CD4-positive, alpha-beta memory T cell (primary cell): ENCODE measurements around the gene KRTAP4-4. TPM values are rescaled to one million over a fixed set of nuclear protein-coding genes. Genes with fewer than 3 reads are reported as not detected.
"Not testable (repeated sequence)": the region's sequence is repeated elsewhere in the genome, so short reads cannot be mapped to it uniquely, and the experiment has no call there.

Experiments used
- CTCF ChIA-PET: fragments of 350-600 bp; sonication (Branson Sonifier 250); formaldehyde crosslinking; loops from one replicate; lab custom pipeline; 2021; ENCODE audit warnings: inconsistent platforms; ENCODE audit not compliant: partially characterized antibody; lab: Charles Lee
- POLR2A ChIA-PET: fragments of 350-600 bp; sonication (Branson Sonifier 250); formaldehyde crosslinking; loops from one replicate; lab custom pipeline; 2021; ENCODE audit not compliant: partially characterized antibody; lab: Charles Lee
- DNase-seq, 5 donors: peaks; one replicate each; pipeline versions ENCODE4 v3.0.0 to v3.0.0-alpha.2; 2020 to 2022; ENCODE audit warnings: mixed read lengths in 1 of 5
- H3K27ac ChIP-seq: one replicate; pipeline ENCODE4 v1.7.0; 2013; ENCODE audit warnings: low read depth, low read length
- H3K27me3 ChIP-seq: 2 replicates; pipeline ENCODE4 v1.7.0; 2013; ENCODE audit warnings: mild to moderate bottlenecking, low read length, moderate library complexity; ENCODE audit not compliant: insufficient read depth
- H3K36me3 ChIP-seq: 2 replicates; pipeline ENCODE4 v1.7.0; 2013; ENCODE audit warnings: mild to moderate bottlenecking, low read length, moderate library complexity; ENCODE audit not compliant: insufficient read depth
- H3K4me1 ChIP-seq: 2 replicates; pipeline ENCODE4 v1.7.0; 2013; ENCODE audit warnings: mild to moderate bottlenecking, low read length, moderate library complexity; ENCODE audit not compliant: insufficient read depth
- H3K4me3 ChIP-seq, 2 donors: one replicate each; pipeline ENCODE4 v1.7.0; 2013; ENCODE audit warnings: low read length in 2 of 2, mild to moderate bottlenecking in 1 of 2
- H3K9me3 ChIP-seq, 2 donors: one replicate each; pipeline ENCODE4 v1.7.0; 2013; ENCODE audit warnings: low read length in 2 of 2, control low read depth in 1 of 2; ENCODE audit not compliant: control insufficient read depth in 1 of 2
- H3K27ac Mint-ChIP-seq, 7 donors: one replicate each; pipeline ENCODE4 v1.8.0; 2020 to 2021; ENCODE audit warnings: mixed read lengths in 7 of 7, mild to moderate bottlenecking in 6 of 7, inconsistent platforms in 3 of 7, moderate library complexity in 3 of 7
- H3K27me3 Mint-ChIP-seq, 2 donors: one replicate each; pipeline ENCODE4 v1.8.0; 2020 to 2021; ENCODE audit warnings: mixed read lengths in 2 of 2
- H3K36me3 Mint-ChIP-seq, 2 donors: one replicate each; pipeline ENCODE4 v1.8.0; 2020 to 2021; ENCODE audit warnings: mixed read lengths in 2 of 2, inconsistent platforms in 1 of 2, mild to moderate bottlenecking in 1 of 2
- H3K4me1 Mint-ChIP-seq, 4 donors: one replicate each; pipeline ENCODE4 v1.8.0; 2020 to 2021; ENCODE audit warnings: mixed read lengths in 4 of 4, mild to moderate bottlenecking in 1 of 4
- H3K4me3 Mint-ChIP-seq, 8 donors: one replicate each; pipeline ENCODE4 v1.8.0; 2020 to 2021; ENCODE audit warnings: mixed read lengths in 8 of 8, mild to moderate bottlenecking in 7 of 8, moderate library complexity in 6 of 8, inconsistent platforms in 3 of 8
- H3K9me3 Mint-ChIP-seq, 8 donors: one replicate each; pipeline ENCODE4 v1.8.0; 2020 to 2021; ENCODE audit warnings: mixed read lengths in 8 of 8, mild to moderate bottlenecking in 5 of 8, inconsistent platforms in 3 of 8, moderate library complexity in 1 of 8
- intact Hi-C: fragments of 100-400 bp; cut with micrococcal nuclease; formaldehyde crosslinking; loops from one replicate; pipeline ENCODE4 v1.15.1; 2023
- polyA plus RNA-seq, 2 donors: library from polyadenylated mRNA; unstranded; fragments of 300-500 nt; fragmentation: Illumina TruSeq; gene quantifications; one replicate each; pipeline ENCODE4 v1.2.3, GENCODE V29; 2021
- total RNA-seq, 2 experiments: library from RNA; stranded (reverse); gene quantifications; one replicate each; pipeline ENCODE4 v1.2.3, GENCODE V29; 2021

KRTAP4-4 gene
- total and polyA plus RNA-seq, 4 experiments from 2014 or later, result not detected

- Mint-ChIP-seq H3K9me3 (peaks cover 0 to 8% (median 0%) of the 10 kb centered on the region in 8 donors), H3K36me3 (no peaks in the 10 kb centered on the region), H3K27me3 (peaks cover 2 to 9% of the 10 kb centered on the region in 2 donors), H3K27ac (no peak within 1 kb of the TSS), H3K4me1 (peaks cover 0 to 2% (median under 1%) of the 10 kb centered on the region in 4 donors), H3K4me3 (no peak within 1 kb of the TSS)
- Histone ChIP-seq H3K4me1 (no peaks in the 10 kb centered on the region), H3K27ac (no peak within 1 kb of the TSS), H3K27me3 (no peaks in the 10 kb centered on the region), H3K4me3 (no peak within 1 kb of the TSS), H3K36me3 (no peaks in the 10 kb centered on the region), H3K9me3 (no peaks in the 10 kb centered on the region)
- intact Hi-C loops, result no loop called here
- ChIA-PET POLR2A (no interaction called here), CTCF (no interaction called here)
- no peak for DNase-seq
These were observed 10.9 kb downstream of the KRTAP4-4 start, which contains the start of gene KRTAP4-5 for GRCh38 chr17:41149652-41149985. Gene KRTAP4-5, minus strand, starts transcription at chr17:41149825. Its CDS starts 58 bp downstream, at chr17:41149767.

- POLR2A ChIA-PET, H3K4me1 Mint-ChIP-seq, H3K27me3 Mint-ChIP-seq, DNase-seq, H3K36me3 Mint-ChIP-seq, H3K27ac Mint-ChIP-seq, H3K27ac ChIP-seq, H3K27me3 ChIP-seq, CTCF ChIA-PET, H3K9me3 Mint-ChIP-seq, H3K4me1 ChIP-seq, intact Hi-C loops, H3K36me3 ChIP-seq, H3K4me3 Mint-ChIP-seq, H3K4me3 ChIP-seq, H3K9me3 ChIP-seq: not testable (repeated sequence)
These were observed 11.4 kb downstream of the KRTAP4-4 start for GRCh38 chr17:41148971-41149651.

GRCh38 chr17:41147531-41148204 lies 12.9 kb downstream of the KRTAP4-4 start:
- intact Hi-C loops, result no loop called here
- no peak overlapping the region for H3K4me3 Mint-ChIP-seq
- peak overlapping the region in 1 of 7 donors; percentile 76 for H3K27ac Mint-ChIP-seq

GRCh38 chr17:41145261-41145660 lies 15.3 kb downstream of the KRTAP4-4 start:
- H3K27ac Mint-ChIP-seq, result no peak overlapping the region
- H3K27me3 ChIP-seq, result no peaks in the 10 kb centered on the region
- intact Hi-C loops, result no loop called here

More at GRCh38 chr17:41147531-41148204, 12.9 kb downstream of the KRTAP4-4 start:
- no peaks in the 10 kb centered on the region for H3K36me3 ChIP-seq
- no peak overlapping the region for H3K27ac ChIP-seq
- POLR2A ChIA-PET, result no interaction called here
- H3K9me3 ChIP-seq, result no peaks in the 10 kb centered on the region
- no peak for DNase-seq
- Mint-ChIP-seq H3K27me3 (peaks cover 0 to 3% of the 10 kb centered on the region in 2 donors), H3K4me1 (peaks cover 0 to 1% (median 0%) of the 10 kb centered on the region in 4 donors), H3K9me3 (peaks cover 0 to 24% (median 13%) of the 10 kb centered on the region in 8 donors), H3K36me3 (peaks cover 7 to 8% of the 10 kb centered on the region in 2 donors)
- H3K4me3 ChIP-seq, result no peak overlapping the region
- no peaks in the 10 kb centered on the region for H3K27me3 ChIP-seq
- CTCF ChIA-PET, result interaction anchor here (1.3 kb wide), 1 partner anchor 175 kb away, joined by 4 read pairs; no protein-coding TSS in a partner anchor
- H3K4me1 ChIP-seq, result no peaks in the 10 kb centered on the region

GRCh38 chr17:41144846-41145245 lies 15.7 kb downstream of the KRTAP4-4 start:
- Mint-ChIP-seq H3K4me1 (peaks cover 0 to 7% (median under 1%) of the 10 kb centered on the region in 4 donors), H3K9me3 (peaks cover 0 to 38% (median 22%) of the 10 kb centered on the region in 8 donors), H3K27me3 (peaks cover 0 to 3% of the 10 kb centered on the region in 2 donors), H3K4me3 (no peak overlapping the region), H3K27ac (no peak overlapping the region), H3K36me3 (peaks cover 8 to 16% of the 10 kb centered on the region in 2 donors)
- DNase-seq, result no peak
- H3K27me3 ChIP-seq, result no peaks in the 10 kb centered on the region
- no peak overlapping the region for H3K4me3 ChIP-seq
- H3K9me3 ChIP-seq, result no peaks in the 10 kb centered on the region
- H3K27ac ChIP-seq, result no peak overlapping the region
- ChIA-PET CTCF (no interaction called here), POLR2A (no interaction called here)
- H3K4me1 ChIP-seq, result no peaks in the 10 kb centered on the region
- intact Hi-C loops, result no loop called here
- no peaks in the 10 kb centered on the region for H3K36me3 ChIP-seq

More at GRCh38 chr17:41145261-41145660, 15.3 kb downstream of the KRTAP4-4 start:
- H3K4me1 ChIP-seq, result no peaks in the 10 kb centered on the region
- no peak overlapping the region for H3K4me3 ChIP-seq
- no peaks in the 10 kb centered on the region for H3K36me3 ChIP-seq
- Mint-ChIP-seq H3K4me3 (no peak overlapping the region), H3K9me3 (peaks cover 0 to 38% (median 22%) of the 10 kb centered on the region in 8 donors), H3K36me3 (peaks cover 8 to 16% of the 10 kb centered on the region in 2 donors), H3K4me1 (peaks cover 0 to 6% (median under 1%) of the 10 kb centered on the region in 4 donors), H3K27me3 (peaks cover 0 to 3% of the 10 kb centered on the region in 2 donors)
- ChIA-PET POLR2A (no interaction called here), CTCF (no interaction called here)
- no peak for DNase-seq
- no peak overlapping the region for H3K27ac ChIP-seq
- H3K9me3 ChIP-seq, result no peaks in the 10 kb centered on the region

GRCh38 chr17:41141361-41141760 lies 19.2 kb downstream of the KRTAP4-4 start:
- Histone ChIP-seq H3K27me3 (no peaks in the 10 kb centered on the region), H3K4me1 (no peaks in the 10 kb centered on the region), H3K27ac (no peak overlapping the region), H3K9me3 (no peaks in the 10 kb centered on the region), H3K36me3 (no peaks in the 10 kb centered on the region), H3K4me3 (no peak overlapping the region)
- intact Hi-C loops, result no loop called here
- H3K9me3 Mint-ChIP-seq, result peaks cover 5 to 46% (median 30%) of the 10 kb centered on the region in 8 donors
- H3K27ac Mint-ChIP-seq, result no peak overlapping the region
- H3K4me1 Mint-ChIP-seq, result peaks cover 0 to 11% (median 1%) of the 10 kb centered on the region in 4 donors
- H3K4me3 Mint-ChIP-seq, result no peak overlapping the region
- no peak for DNase-seq
- ChIA-PET POLR2A (interaction anchor here (0.7 to 1.2 kb wide), 2 partner anchors 10 to 167 kb away, joined by 3 read pairs; no protein-coding TSS in a partner anchor), CTCF (interaction anchor here (0.6 to 0.8 kb wide), 2 partner anchors 11 to 181 kb away, joined by 3 read pairs; no protein-coding TSS in a partner anchor)
- peaks cover 10 to 24% of the 10 kb centered on the region in 2 donors for H3K36me3 Mint-ChIP-seq
- peaks cover 5 to 9% of the 10 kb centered on the region in 2 donors for H3K27me3 Mint-ChIP-seq
